A549 (cell line): ENCODE data around the gene FANCG. TPM values are rescaled to one million over a fixed set of nuclear protein-coding genes. Genes with fewer than 3 reads are reported as not detected.

Experiments
- ATAC-seq, 2 experiments: fragments of 200-7000 bp in 1 of 2; fragments of >200 bp in 1 of 2; cut with Nextera tagmentation in 1 of 2; cut with Tn5 transposase in 1 of 2; 3 replicates each; pipeline versions ENCODE4 v1.8.0 to v1.9.1; 2018 to 2020; ENCODE audit warnings: mild to moderate bottlenecking in 1 of 2, moderate library complexity in 1 of 2
- CTCF ChIA-PET: fragments of 300-600 bp; sonication (Branson Sonifier 250); formaldehyde crosslinking; extraction: SDS; loops from one replicate; lab custom pipeline; 2021; ENCODE audit warnings: antibody characterized with exemption, inconsistent platforms; lab: Yijun Ruan, JAX
- POLR2A ChIA-PET: fragments of 350-600 bp; formaldehyde crosslinking; extraction: SDS; loops from one replicate; lab custom pipeline; 2021; ENCODE audit warnings: antibody characterized with exemption, inconsistent platforms; lab: Yijun Ruan, JAX
- DNase-seq, 2 experiments: peaks; one replicate each; pipeline versions ENCODE4 v3.0.0 to v3.0.0-alpha.2; 2011 to 2016; ENCODE audit warnings: low read depth in 1 of 2, low spot score in 1 of 2
- FAIRE-seq: peaks from 2 replicates; lab custom pipeline; 2011; peaks lifted over from hg19 to GRCh38; lab: Jason Lieb, UNC
- H3K27ac ChIP-seq, 2 experiments: fragments of >200 bp; sonication (Bioruptor Twin); formaldehyde crosslinking; 3 replicates each; pipeline ENCODE4 v1.5.1; 2016 to 2017
- H3K4me1 ChIP-seq: fragments of >200 bp; sonication (Bioruptor Twin); formaldehyde crosslinking; 3 replicates; pipeline ENCODE4 v1.6.1; 2016
- H3K4me2 ChIP-seq: fragments of >200 bp; sonication (Bioruptor Twin); formaldehyde crosslinking; 3 replicates; pipeline ENCODE4 v1.6.1; 2016
- H3K4me3 ChIP-seq: fragments of >200 bp; sonication (Bioruptor Twin); formaldehyde crosslinking; 3 replicates; pipeline ENCODE4 v1.5.1; 2016
- H3K9me3 ChIP-seq: fragments of >200 bp; sonication (Bioruptor Twin); formaldehyde crosslinking; 3 replicates; pipeline ENCODE4 v1.6.1; 2016
- BHLHE40 ChIP-seq: IDR thresholded peaks from 2 replicates; pipeline ENCODE4 v1.6.1; 2012; ENCODE audit warnings: low read depth, low read length, inconsistent platforms
- HOXA7 ChIP-seq: fragments of 250-450 bp; sonication (Bioruptor Pico); IDR thresholded peaks from 2 replicates; pipeline ENCODE4 v1.5.0; 2020; ENCODE audit warnings: mild to moderate bottlenecking, moderate library complexity
- KDM1A ChIP-seq: fragments of 200-600 bp; sonication (generic); IDR thresholded peaks from 2 replicates; pipeline ENCODE4 v1.6.1; 2016; ENCODE audit warnings: low read depth, mild to moderate bottlenecking
- MAFK ChIP-seq: fragments of 450-650 bp; IDR thresholded peaks from 2 replicates; pipeline ENCODE4 v1.6.1; 2014; ENCODE audit not compliant: partially characterized antibody
- NFE2L2 ChIP-seq: fragments of 150-350 bp; conservative IDR thresholded peaks from 2 replicates; pipeline ENCODE4 v1.6.1; 2014; ENCODE audit warnings: low read length
- RARB ChIP-seq: fragments of 250-450 bp; sonication (Bioruptor Pico); IDR thresholded peaks from 2 replicates; pipeline ENCODE4 v1.8.0; 2021; ENCODE audit warnings: mild to moderate bottlenecking, moderate library complexity
- RCOR1 ChIP-seq: fragments of 150-350 bp; IDR thresholded peaks from 2 replicates; pipeline ENCODE4 v1.6.1; 2014; ENCODE audit warnings: antibody characterized with exemption, low read length, low read depth
- RFX5 ChIP-seq: fragments of 450-650 bp; IDR thresholded peaks from 2 replicates; pipeline ENCODE4 v1.7.1; 2014; ENCODE audit warnings: antibody characterized with exemption, mild to moderate bottlenecking, moderate library complexity
- SMC3 ChIP-seq: fragments of >200 bp; sonication (Bioruptor Twin); formaldehyde crosslinking; IDR thresholded peaks from 3 replicates; pipeline ENCODE4 v1.6.1; 2018; ENCODE audit warnings: inconsistent platforms
- TP53 ChIP-seq: fragments of 250-450 bp; sonication (Bioruptor Pico); IDR thresholded peaks from 2 replicates; pipeline ENCODE4 v1.5.0; 2021; ENCODE audit warnings: mild to moderate bottlenecking, moderate library complexity
- ZC3H11A ChIP-seq: fragments of 450-650 bp; IDR thresholded peaks from 2 replicates; pipeline ENCODE4 v1.6.1; 2014; ENCODE audit warnings: antibody characterized with exemption, mild to moderate bottlenecking
- ZNF302 ChIP-seq: fragments of 250-450 bp; sonication (Bioruptor Pico); IDR thresholded peaks from 2 replicates; pipeline ENCODE4 v1.9.0; 2021; ENCODE audit warnings: inconsistent platforms, mild to moderate bottlenecking, moderate library complexity
- WGBS: methylation state at CpG from one replicate; pipeline ENCODE4 v1.1.6; 2017; ENCODE audit errors: missing lambda C conversion rate; 5-methylcytosine and 5-hydroxymethylcytosine counted together
- polyA plus RNA-seq, 4 experiments: library from polyadenylated mRNA; depleted of rRNA in 3 of 4; stranded (reverse); fragments of >200 nt; fragmentation: RNase III in 1 of 4; extraction: RNeasy Plus Mini Kit Qiagen cat#74134 plus additional on column Dnase treatment in 1 of 4; gene quantifications; 2 replicates in 3 of 4; 3 replicates in 1 of 4; pipeline ENCODE4 v1.2.3, GENCODE V29; 2011 to 2017
- TF ChIP-seq, protein P1 (sequence below): fragments of >200 bp; sonication (Bioruptor Twin); formaldehyde crosslinking; IDR thresholded peaks from 3 replicates; pipeline ENCODE4 v1.6.1; 2016
- TF ChIP-seq, protein P2 (sequence below): IDR thresholded peaks from 2 replicates; pipeline ENCODE4 v1.6.1; 2012; ENCODE audit warnings: low read depth, borderline replicate concordance
- TF ChIP-seq, protein P3 (sequence below): fragments of >200 bp; sonication (Bioruptor Twin); formaldehyde crosslinking; IDR thresholded peaks from 3 replicates; pipeline ENCODE4 v1.5.1; 2016
- TF ChIP-seq, protein P4 (sequence below): fragments of 200-600 bp; sonication (generic); IDR thresholded peaks from 2 replicates; pipeline ENCODE4 v1.6.1; 2016; ENCODE audit warnings: antibody characterized with exemption, mild to moderate bottlenecking, moderate library complexity

The FANCG gene
- polyA plus RNA-seq, 2 of the 4 experiments (the other 2 are of a cell fraction) = 34.9 to 53.5 TPM

DNA sequence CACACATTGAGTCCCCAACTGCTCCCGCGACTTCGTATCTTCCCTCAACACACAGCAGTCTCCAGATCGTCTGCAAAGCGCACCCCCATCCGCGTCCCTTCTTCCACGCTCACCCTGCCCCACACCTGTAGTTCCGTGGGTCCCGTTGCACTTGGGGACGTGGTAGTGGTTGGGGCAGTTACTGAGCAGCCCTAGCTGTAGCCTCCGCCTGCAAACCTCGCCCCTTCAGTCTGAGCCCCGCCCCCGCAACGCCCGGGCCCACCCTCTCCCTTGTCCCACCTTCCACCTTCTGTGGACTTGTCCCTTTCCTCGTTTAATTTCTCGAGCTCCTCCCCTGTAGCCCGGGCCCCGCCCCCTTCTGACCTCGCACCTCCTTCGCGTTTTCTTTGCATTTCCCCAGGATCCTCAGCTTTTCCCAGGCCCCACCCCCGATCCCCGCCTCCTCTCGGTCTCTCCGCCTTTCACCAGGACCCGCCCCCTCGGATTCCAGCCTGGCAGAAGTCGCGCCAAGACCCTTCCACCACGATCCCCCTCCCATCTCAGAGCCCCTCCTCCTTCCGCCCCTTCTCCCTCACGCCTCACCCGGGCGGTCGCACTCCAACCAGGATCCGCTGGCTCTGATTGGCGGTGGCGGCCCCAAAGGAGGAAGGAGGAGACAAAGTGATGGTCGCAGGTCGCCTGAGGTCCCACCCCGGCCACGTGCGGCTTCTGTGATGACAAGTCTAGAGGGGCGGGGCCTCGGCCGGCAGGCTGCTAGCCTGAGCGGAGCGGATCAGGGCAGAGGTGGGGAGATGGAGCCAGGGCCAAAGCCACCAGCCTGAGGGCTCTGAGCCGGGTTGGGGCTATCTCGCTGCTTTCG lies 36.2 kb upstream of the FANCG start, which contains the start of gene ATOSB (continued):
- peak; percentile 82 for TF ChIP-seq BHLHE40
- no peak for TF ChIP-seq RFX5
- TF ChIP-seq ZNF302 (CRISPR knock-in tag) = no peak
- TF ChIP-seq, protein P1, sequence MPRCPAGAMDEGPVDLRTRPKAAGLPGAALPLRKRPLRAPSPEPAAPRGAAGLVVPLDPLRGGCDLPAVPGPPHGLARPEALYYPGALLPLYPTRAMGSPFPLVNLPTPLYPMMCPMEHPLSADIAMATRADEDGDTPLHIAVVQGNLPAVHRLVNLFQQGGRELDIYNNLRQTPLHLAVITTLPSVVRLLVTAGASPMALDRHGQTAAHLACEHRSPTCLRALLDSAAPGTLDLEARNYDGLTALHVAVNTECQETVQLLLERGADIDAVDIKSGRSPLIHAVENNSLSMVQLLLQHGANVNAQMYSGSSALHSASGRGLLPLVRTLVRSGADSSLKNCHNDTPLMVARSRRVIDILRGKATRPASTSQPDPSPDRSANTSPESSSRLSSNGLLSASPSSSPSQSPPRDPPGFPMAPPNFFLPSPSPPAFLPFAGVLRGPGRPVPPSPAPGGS = no peak
- TF ChIP-seq NFE2L2 = no peak
- TF ChIP-seq, protein P2, sequence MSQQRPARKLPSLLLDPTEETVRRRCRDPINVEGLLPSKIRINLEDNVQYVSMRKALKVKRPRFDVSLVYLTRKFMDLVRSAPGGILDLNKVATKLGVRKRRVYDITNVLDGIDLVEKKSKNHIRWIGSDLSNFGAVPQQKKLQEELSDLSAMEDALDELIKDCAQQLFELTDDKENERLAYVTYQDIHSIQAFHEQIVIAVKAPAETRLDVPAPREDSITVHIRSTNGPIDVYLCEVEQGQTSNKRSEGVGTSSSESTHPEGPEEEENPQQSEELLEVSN = no peak
- no peak for TF ChIP-seq ZC3H11A
- TF ChIP-seq SMC3 = no peak
- TF ChIP-seq, protein P3, sequence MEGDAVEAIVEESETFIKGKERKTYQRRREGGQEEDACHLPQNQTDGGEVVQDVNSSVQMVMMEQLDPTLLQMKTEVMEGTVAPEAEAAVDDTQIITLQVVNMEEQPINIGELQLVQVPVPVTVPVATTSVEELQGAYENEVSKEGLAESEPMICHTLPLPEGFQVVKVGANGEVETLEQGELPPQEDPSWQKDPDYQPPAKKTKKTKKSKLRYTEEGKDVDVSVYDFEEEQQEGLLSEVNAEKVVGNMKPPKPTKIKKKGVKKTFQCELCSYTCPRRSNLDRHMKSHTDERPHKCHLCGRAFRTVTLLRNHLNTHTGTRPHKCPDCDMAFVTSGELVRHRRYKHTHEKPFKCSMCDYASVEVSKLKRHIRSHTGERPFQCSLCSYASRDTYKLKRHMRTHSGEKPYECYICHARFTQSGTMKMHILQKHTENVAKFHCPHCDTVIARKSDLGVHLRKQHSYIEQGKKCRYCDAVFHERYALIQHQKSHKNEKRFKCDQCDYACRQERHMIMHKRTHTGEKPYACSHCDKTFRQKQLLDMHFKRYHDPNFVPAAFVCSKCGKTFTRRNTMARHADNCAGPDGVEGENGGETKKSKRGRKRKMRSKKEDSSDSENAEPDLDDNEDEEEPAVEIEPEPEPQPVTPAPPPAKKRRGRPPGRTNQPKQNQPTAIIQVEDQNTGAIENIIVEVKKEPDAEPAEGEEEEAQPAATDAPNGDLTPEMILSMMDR = no peak
- TF ChIP-seq, all 56 proteins: peak for 5

DNA sequence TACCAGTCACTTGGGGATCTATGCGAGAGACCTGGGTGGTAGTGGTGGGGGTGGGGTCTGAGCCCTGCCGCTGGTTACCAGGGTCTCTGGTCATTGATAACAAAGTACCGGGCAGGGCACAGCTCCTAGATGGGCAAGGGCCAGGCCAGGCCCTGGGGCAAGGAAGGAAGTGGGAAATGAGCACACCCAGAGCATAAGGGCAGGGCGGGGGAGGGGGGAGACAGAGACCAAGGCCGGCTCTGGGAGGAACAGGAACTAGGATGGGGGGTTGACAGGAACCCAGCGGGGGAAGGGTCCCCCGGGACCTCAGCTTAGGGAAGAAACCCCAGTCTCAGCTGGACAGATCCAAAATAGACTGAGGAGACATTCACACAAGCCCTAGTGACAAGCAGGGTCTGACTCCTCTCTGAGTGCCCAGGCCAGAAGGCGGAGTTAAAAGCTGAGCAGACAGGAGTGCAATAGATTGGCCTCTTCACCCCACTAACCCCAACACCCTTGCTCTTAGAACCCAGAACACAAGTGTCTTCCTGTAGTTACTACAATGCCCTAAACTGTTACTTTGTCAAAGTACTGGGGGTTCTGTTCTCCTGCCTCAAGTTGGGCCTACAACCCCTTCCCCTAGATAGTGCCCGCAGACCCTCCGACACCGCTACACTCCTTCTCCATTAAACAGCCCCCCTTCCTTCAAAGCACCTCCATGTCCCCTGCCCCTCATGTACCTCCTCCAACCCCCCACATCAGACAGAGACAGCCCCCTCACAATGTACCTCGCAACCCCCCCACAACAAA lies 35.3 kb upstream of the FANCG start:
- Histone ChIP-seq H3K4me2 (peak overlapping the region; percentile 92), H3K27ac (peak overlapping the region; percentile 71 to 86), H3K9me3 (no peaks in the 10 kb centered on the region), H3K4me3 (peak overlapping the region; percentile 48), H3K4me1 (peaks cover 40% of the 10 kb centered on the region)
- TF ChIP-seq TP53 (CRISPR knock-in tag) (no peak), MAFK (no peak), HOXA7 (CRISPR knock-in tag) (no peak)
- TF ChIP-seq, protein P2 = no peak
- DNase-seq = peak in 1 of 2 experiments; percentile 38
- CTCF ChIA-PET = interaction anchor here (0.8 to 15.8 kb wide), 19 partner anchors 9 to 616 kb away, joined by 3 to 129 read pairs (median 4); partner anchors contain the start of genes PIGO, TLN1 and VCP
- ATAC-seq = 0 out of 6 replicates have a peak, but pooled peaks of 1 of the 2 experiments have one; percentile 12
- WGBS = 36% methylated on average over 8 of the region's 12 CpGs
- POLR2A ChIA-PET = interaction anchor here (0.8 to 2.2 kb wide), 17 partner anchors 12 to 490 kb away, joined by 3 to 19 read pairs (median 6); partner anchors contain the start of genes FANCG, PIGO, RUSC2 and STOML2
- FAIRE-seq = no peak

DNA sequence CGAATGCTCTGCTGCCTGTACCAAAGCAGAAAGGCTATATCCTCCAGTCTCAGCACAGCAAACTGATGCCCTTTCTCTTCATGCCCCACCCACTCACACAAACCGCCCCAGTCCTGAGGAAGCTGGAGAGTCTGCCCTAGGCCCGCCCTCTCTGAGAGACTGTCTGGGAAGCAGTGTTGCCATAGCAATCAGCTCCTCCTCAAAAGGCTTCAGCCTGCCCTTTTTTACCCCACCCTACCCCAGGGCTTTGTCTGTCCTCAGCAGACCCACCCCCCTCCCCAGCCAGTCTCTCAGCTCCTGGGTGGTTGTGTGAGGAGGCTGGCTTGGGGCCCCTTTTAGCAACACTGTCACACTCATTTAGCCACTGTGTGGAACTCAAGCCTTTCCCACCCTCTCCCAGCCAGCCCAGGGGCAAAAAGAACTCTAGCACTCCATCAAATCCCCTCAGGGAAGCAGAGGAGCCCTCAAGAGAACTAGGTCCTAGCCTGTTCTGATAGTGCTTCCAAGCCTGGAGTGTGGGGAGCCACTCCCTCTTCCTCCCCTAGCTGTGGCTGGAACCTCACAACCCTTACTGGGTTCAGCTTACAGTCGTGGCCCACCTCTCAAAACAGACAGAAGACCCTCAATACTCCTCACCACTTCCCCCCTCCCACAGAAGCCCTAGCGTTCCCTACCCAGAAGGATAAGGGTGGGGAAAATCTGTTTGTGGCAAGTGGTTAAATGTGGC lies 34.5 kb upstream of the FANCG start:
- FAIRE-seq (no peak), DNase-seq (peak in 1 of 2 experiments; percentile 87), ATAC-seq (peak; percentile 6 to 47; a peak in 3 of 6 replicates)
- H3K4me2 ChIP-seq = peak overlapping the region; percentile 92
- 19% methylated on average over 5 of the region's 5 CpGs for WGBS
- no peak for TF ChIP-seq KDM1A
- TF ChIP-seq, protein P4, sequence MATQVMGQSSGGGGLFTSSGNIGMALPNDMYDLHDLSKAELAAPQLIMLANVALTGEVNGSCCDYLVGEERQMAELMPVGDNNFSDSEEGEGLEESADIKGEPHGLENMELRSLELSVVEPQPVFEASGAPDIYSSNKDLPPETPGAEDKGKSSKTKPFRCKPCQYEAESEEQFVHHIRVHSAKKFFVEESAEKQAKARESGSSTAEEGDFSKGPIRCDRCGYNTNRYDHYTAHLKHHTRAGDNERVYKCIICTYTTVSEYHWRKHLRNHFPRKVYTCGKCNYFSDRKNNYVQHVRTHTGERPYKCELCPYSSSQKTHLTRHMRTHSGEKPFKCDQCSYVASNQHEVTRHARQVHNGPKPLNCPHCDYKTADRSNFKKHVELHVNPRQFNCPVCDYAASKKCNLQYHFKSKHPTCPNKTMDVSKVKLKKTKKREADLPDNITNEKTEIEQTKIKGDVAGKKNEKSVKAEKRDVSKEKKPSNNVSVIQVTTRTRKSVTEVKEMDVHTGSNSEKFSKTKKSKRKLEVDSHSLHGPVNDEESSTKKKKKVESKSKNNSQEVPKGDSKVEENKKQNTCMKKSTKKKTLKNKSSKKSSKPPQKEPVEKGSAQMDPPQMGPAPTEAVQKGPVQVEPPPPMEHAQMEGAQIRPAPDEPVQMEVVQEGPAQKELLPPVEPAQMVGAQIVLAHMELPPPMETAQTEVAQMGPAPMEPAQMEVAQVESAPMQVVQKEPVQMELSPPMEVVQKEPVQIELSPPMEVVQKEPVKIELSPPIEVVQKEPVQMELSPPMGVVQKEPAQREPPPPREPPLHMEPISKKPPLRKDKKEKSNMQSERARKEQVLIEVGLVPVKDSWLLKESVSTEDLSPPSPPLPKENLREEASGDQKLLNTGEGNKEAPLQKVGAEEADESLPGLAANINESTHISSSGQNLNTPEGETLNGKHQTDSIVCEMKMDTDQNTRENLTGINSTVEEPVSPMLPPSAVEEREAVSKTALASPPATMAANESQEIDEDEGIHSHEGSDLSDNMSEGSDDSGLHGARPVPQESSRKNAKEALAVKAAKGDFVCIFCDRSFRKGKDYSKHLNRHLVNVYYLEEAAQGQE = no peak
- TF ChIP-seq RCOR1 = no peak
- no peak for TF ChIP-seq RARB
- POLR2A ChIA-PET = interaction anchor here (0.8 to 1.8 kb wide), 6 partner anchors 12 to 490 kb away, joined by 4 to 19 read pairs (median 6); partner anchors contain the start of genes FANCG, RUSC2, STOML2 and UNC13B
- CTCF ChIA-PET = interaction anchor here (0.6 to 15.8 kb wide), 12 partner anchors 10 to 533 kb away, joined by 3 to 129 read pairs (median 4); partner anchors contain the start of gene PIGO
- H3K27ac ChIP-seq = peak overlapping the region; percentile 71 to 86
- H3K9me3 ChIP-seq = no peaks in the 10 kb centered on the region
- peaks cover 47% of the 10 kb centered on the region for H3K4me1 ChIP-seq
- peak overlapping the region; percentile 48 for H3K4me3 ChIP-seq
